HG03066 (cell line): ENCODE measurements around the gene PLOD1.
"Not testable (repeated sequence)": the region's sequence is repeated elsewhere in the genome, so short reads cannot be mapped to it uniquely, and the experiment has no call there.

Source experiments
- ATAC-seq: cut with Tn5 transposase; IDR thresholded peaks from one replicate; pipeline ENCODE4 v1.9.1; 2021; ENCODE audit warnings: low read depth; ENCODE audit not compliant: unreplicated experiment

Gene PLOD1

DNA sequence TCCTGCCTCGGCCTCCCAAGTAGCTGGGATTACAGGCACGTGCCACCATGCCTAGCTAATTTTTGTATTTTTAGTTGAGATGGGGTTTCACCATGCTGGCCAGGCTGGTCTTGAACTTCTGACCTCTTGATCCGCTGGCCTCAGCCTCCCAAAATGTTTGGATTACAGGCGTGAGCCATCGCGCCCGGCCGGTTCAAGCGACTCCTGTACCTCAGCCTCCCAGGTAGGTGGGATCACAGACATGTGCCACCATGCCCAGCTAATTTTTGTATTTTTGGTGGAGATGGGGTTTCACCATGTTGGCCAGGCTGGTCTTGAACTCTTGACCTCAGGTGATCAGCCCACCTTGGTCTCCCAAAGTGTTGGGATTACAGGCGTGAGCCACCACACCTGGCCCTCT lies 1.2 kb downstream of the PLOD1 start:
- ATAC-seq = not testable (repeated sequence)

DNA sequence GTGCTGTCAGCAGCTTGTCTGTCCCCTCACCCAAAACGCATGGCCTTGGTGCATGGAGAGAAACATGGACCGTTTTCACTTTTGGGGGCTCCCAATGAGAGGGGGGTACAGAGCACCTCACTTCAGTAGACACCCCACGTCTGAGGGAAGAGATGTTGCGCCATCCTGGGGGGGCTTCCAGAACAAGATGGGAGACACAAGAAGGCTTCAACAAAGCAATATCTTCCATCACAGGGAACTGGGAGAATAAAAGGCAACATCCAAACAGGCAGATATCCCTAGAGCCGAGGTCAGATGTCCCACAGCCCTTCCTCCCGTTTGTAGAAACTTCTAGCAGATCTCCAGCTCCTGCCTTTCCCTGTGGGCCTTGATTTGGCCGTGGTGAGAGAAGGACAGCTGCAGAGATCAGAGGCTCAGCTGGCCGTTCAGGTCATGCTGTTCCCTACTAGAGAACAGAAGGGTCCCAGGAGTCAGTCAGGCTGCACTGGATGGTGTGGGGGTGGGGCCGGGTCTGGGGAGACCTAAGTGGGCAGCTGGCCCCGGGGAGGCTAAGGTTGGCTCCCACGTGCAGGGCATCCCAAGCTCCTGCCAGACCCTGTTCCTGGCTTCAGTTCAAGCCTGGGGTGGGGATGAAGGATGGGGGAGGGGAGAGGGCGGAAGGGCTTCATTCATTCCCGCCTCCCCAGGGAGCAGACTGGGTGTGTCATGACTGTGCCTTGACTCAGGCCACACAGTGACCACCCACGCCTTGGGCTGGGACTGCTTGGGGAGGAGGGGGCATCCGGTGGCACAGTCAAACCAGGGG lies 4.4 kb downstream of the PLOD1 start:
- no peak for ATAC-seq

DNA sequence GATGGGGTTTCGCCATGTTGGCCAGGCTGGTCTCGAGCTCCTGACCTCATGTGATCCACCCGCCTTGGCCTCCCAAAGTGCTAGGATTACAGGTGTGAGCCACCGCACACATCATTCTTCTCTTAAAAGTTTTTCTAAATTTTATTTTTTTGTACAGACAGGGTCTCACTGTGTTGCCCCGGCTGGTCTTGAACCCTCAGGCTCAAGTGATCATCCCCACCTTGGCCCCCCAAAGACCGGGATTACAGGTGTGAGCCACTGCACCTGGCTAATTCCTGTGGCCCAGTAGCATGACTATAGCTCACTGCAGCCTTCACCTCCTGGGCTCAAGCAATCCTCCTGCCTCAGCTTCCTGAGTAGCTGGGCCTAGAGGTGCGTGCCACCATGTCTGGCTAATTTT lies 5.3 kb downstream of the PLOD1 start:
- not testable (repeated sequence) for ATAC-seq

DNA sequence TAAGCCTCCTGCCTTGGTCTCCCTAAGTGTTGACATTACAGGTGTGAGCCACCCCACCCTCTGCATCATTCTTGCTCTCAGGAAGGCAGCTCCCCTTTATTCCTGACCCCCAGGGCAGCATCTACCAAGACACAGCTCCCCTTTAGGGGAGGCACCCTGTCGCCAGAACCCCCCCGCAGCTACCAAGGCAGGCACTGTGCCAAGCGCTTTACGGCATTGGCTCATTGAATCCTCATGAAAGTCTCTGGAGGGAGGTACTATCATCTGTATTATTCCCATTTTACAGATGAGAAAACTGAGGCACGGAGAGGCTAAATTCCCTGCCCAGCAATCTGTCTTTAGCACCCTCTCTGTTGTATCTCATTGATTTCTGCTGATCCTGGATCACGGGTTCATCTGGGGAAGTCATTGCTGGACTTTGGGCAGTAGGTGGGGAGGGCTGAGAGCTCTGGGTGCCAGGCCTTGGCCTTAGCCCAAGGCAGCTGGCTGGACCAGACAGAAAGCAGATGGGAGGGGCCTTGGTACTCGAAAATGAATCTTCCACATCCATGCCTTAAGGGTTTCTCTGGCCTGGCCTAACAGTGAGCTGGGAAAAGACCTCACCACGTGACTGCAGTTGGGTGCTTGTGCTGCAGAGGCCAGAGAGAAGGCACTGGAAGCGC lies 5.9 kb downstream of the PLOD1 start:
- ATAC-seq = no peak

DNA sequence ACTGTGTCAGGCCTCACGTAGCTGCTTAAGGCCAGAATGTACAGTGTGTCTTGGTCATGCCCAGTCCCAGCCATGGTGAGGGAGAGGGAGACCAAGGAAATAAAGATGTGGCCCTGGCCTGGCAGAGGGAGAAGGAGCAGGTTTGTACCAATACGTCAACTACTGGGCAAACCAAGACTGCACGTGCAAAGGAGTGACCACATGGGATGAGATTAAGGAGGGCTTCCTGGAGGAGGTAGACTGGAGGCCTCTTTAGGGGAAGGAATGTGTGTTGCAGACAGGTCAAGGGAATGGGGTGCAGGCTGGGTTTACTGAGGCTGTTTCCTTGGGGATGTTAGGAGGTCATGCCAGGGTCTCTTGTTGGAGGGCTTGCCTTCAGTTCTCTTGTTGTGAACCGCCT lies 7.8 kb downstream of the PLOD1 start:
- ATAC-seq = no peak

DNA sequence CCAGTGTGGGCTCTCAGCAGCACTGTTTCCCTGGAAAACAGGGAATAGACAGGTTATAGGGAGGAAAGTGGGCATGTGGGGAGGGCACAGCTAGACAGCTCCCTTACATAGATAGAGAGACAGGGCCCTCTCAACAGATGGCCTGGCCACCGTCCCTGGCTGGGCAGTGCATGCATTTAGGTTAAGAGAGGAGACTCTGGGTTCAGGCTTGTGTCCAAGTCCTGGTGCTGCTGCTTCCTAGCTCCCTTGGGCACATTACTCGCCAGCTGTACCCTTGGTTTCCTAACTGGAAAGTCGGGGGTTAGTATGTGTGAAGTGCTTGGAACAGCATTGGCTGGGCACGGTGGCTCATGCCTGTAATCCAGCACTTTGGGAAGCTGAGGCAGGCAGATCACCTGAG lies 9.1 kb downstream of the PLOD1 start:
- no peak for ATAC-seq

DNA sequence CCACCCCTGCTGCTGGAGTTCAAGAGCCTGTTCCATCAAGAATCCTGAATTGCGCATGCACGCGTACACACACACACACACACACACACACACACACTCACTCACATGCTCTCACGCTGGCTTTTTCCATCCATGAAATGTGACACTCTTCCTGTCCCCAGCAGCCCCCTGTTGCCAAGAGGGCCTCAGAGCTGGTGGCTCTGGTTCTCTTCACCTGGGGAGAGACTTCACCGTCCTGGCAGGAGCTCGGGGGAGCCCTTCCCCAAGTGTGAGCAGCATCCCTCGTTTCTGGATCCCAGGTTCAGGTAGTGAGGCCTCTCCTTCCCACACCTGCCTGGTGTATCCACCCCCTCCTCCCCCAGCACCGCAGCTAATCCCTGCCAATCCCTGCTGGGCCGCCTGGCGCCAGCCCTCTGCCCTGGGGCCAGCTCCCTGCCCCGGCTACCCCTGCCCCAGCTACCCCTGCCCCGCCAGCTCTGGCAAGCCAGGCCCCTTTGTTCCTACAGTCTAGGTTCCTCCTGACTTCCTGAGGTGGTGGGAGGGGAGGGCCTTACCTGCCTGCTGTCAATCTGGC lies 9.9 kb downstream of the PLOD1 start:
- no peak for ATAC-seq

DNA sequence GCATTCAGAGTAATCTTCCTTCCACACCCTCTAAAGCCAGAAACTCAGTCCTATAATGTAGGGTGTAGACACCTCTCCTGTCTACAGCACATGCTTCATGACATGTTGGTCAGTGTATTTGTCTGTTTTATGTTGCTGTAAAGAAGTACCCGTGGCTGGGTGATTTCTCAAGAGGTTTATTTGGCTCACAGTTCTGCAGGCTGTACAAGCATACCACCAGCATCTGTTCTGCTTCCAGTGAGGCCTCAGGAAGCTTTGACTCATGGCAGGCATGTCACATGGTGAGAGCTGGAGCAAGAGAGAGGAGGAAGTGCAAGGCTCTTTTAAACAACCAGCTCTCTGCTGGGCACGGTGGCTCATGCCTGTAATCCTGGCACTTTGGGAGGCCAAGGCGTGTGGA lies 12.1 kb downstream of the PLOD1 start:
- ATAC-seq = no peak

DNA sequence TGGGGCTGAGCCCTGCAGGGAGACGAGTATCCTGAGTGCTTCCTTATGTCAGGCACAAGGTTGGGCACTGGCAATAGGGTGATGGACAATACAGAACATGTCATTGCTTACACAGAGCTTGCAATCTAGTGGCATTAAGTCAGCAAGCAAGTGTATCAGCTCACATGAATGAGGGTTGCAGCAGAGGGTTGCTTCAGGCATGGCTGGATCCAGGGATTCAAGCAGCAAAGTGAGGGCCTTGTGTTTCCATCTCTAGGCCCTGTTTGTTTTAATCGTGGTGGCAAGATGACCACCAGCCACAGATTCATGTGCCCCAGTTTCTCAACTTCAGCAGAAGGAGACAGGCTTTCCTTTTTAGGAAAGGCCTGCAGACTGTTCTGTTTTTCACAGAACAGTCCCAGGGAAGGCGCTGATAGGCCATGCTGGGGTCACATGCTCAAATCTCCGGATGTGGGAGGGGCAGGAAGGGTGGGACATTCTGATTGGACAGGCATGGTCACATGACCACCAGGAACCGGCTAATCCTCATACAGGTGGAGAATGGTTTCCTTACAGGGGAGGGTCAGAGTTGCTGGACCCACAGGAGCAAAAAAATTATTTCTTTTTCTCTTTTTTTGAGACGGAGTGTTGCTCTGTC lies 14.4 kb downstream of the PLOD1 start:
- ATAC-seq = no peak

DNA sequence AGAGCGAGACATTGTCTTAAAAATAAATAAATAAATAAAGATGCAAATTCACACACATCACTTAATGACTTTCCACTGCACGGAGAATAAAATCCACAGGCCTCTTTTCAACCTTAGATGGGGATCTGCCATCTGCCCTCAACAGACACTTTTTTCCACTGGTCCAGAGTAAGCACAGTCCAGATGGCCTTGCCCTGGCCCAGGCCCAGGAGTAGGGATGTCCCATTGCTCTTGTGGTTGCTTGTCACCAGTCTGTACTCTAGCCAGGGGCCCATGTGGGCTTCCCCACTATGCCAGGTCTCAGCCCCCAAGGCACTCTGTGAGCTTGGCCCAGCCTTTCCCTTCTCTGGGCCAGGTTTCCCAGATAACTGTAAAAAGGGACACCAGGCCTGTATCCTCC lies 17.4 kb downstream of the PLOD1 start:
- no peak for ATAC-seq

DNA sequence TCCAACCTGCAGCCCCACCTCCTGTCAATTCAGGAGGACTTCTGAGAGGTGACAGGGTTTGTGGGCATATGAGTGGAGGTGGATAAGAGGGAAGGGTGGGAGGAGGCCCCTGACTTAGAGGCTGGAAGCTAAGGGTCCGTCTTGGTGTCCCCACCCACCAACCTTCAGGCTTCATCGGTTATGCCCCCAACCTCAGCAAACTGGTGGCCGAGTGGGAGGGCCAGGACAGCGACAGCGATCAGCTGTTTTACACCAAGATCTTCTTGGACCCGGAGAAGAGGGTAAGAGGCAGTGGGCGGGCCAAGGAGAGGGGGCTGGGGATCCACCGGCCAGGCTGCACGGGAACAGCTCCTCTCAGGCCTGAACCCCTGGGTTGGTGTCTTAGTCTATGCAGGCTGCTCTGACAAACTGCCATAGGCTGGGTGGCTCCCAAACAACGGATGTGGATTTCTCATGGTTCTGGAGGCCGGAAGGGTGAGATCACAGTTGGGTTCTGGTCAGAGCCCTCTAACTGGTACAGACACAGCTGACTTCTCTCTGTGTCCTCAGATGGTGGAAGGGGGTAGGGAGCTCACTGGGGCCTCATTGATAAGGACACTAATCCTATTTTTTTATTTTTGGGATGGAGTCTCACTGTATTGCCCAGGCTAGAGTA lies 18.1 kb downstream of the PLOD1 start:
- ATAC-seq = no peak

DNA sequence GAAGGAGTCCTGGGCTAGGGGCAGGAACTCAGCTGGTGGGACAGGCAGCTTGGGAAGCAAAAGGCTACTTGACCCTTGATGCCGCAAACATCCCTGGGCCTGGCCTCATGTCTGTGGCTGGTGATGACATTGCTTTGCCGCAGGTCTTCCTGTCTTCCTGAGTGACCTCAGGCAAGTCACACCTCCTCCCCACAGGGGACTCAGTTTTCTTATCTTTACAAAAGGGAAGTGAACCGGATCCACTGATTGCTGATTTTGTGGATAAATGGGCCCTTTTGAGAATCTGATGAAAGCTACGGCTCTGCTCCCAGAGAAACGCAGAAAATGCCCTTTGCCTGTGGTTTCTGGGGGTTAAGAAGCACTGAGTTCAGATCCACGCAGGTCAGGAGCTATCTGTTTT lies 20.7 kb downstream of the PLOD1 start:
- no peak for ATAC-seq

DNA sequence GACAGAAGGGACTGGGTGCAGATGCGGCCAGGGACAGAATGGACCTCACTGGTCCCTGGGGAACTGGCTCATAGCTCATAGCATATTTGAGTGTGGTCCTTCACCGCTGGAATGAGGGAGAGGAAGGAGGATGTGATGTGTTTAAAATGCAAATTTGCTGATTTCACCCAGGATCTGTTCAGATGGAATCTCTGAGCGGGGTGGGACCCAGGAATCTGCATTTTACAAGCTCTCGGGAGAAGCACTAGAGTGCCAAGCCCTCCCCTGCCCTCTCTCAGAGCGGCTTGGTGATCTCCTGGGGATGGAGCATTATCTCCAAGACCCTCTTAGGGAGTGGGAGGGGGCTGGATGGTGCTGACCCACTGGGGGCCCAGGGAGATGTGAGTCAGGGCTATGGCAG lies 22.9 kb downstream of the PLOD1 start:
- no peak for ATAC-seq

DNA sequence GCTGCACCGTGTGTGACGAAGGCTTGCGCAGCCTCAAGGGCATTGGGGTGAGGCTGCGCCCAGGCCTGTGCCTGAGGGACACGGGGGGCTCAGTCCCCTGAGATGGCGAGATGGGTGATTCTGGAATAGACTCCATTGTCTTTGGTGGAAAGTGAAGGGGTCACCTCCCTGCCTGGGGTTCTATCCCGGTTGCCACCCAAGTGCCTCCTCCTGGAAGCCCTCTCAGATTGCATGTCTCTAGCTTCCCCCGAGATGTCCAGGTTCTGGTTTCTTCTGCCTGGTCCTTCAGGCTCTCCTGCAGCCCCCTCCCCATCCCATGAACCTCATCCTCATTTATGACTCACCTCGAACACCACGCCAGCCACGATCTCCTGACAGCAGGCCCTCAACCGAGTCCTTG lies 23.4 kb downstream of the PLOD1 start:
- ATAC-seq = no peak

DNA sequence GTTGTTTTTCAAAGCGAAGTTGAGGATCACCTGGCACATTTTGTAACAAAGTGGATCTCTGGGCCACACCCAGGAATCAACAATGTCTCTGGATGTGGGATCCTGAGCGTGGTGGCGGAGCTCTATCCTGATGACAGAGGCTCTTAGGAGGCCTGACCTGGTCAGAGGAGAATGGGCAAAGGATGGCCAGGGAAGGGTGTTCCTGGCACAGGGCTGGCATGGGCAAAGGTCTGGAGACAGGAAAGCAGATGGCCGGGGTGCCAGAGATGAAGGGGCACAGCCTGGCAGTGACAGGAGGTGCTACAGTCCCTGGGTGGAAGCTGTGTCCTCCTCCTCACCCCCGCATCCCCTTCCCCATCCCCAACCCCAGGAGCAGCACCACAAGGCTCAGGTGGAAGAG lies 25.8 kb downstream of the PLOD1 start:
- ATAC-seq = no peak

DNA sequence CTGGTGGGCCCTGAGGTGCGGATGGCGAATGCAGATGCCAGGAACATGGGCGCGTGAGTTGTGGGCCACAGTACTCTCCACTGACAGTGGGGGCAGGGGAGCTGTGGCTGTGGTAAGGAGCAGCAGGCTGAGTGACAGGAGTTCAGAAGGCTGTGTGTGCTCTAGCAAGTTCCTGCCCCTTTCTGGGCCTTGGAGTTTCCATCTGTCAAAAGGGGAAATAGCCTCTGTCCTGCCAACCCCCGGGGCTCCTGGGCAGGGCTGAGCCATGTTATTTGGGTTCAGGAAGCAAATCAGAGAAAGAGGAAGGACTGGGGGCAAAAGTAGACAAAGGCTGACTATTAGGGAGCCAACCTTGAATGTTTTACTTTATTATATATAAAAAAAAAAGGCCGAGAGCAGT lies 26.2 kb downstream of the PLOD1 start:
- ATAC-seq = no peak

DNA sequence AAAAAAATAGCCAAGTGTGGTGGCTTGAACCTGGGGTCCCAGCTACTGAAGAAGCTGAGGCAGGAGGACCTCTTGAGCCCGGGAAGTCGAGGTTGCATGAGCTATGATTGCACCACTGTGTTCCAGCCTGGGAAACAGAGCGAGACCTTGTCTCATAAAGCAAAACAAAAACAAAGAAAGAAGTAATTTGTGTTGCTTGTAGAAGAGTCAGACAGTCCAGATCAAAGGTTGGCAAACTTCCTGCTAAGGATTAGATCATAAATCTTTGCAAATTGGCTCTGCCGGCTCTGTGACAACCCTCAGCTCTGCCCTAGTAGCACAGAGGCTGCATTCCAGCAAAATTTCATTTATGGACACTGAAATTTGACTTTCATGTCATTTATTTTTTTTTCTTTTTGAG lies 26.7 kb downstream of the PLOD1 start:
- no peak for ATAC-seq

DNA sequence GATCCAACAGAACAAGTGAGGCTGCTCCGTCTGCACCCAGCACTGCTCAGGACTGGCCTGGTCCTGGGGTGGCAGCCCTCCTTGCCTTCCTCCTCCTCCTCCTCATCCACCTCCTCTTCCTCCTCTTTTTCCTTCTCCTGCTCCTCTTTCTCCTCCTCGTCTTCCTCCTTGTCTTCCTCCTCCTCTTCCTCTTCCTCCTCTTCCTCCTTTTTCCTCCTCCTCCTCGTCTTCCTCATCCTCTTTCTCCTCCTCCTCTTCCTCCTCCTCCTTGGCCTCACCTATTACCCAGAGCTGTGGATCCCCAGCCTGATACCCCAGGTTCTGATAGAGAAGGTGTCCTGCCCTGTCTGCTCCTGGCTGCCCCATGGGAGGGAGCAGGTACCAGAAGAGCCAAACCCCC lies 29.1 kb downstream of the PLOD1 start:
- no peak for ATAC-seq

DNA sequence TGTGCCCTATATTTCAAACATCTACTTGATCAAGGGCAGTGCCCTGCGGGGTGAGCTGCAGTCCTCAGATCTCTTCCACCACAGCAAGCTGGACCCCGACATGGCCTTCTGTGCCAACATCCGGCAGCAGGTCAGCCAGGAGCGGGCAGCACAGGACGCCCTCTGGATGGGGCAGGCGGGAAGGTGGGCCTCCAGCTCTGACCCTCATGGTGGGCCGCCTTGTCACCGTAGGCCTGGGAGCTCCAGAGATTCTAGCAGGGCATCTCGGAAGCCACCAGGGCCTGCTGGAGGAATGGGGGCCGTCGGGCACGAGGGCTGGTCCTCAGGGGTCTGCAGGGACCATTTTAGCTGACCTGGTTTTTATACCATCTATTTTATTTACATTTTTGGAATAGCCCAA lies 30.1 kb downstream of the PLOD1 start:
- ATAC-seq = no peak

DNA sequence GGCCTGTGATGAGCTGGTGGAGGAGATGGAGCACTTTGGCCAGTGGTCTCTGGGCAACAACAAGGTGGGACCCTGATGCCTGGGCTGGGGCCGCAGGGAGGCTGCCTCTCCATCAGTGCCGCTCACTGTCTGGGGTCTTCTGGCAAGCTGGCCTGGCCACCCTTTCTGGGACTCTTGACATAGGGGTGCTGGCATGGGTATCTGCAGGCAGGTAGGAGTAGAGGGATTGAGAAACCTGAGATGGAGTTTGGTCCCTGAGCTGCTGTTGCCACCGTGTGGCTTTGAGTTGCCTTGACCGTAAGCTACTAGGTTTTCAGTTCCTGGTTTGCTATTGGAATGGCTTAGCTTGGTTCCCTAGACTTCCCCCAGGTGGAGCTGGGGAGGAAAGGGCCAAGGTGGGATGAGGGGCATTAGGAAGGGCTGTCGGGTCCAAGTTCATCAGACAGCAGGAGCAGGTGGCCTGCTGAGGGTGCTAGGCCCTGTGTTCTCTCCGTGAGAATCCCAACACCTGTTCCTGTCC lies 32.6 kb downstream of the PLOD1 start:
- no peak for ATAC-seq
